ENCODE results near the gene SCAMP4. TPM values are rescaled to one million over a fixed set of nuclear protein-coding genes. Genes with fewer than 3 reads are reported as not detected.

Gene SCAMP4
- total RNA-seq, 1 donor from 2014 or later = 322 TPM

DNA sequence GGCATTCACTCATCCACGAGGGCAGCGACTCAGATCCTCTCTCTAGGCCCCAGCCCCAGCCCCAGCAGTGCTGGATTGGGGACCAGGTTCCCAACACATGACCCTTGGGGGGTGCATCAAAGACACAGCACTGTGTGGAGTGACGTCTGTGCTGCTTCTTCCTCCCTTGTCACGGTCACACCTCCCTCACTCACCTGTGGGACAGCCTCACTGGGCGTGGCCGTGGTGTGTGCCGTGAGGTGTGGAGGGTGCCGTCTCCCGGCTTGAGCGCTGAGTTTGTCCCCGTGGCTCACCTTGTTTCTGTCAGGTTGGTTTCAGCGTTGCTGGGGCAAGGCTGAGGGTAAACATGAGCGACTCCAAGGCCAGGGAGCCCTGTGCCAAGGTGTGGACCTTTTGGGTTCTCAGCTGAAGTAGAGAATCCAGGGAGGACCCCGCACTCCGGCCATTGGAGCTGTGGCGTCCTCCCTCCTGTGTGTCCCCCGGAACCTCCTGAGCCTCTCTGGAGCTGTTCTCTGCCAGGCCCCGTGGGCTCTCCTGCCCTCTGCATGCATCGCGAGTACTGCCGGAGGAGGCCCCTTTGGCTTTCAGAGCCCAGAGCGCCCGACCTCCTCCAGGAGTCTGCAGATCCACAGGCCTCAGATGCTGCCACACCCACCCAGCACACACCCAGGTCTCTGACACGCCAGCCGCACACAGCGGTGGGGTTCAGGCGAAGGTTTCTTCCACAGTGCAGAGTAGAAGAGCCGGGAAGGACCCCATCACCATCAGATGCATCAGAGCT, 69.4 kb downstream of the SCAMP4 start:
- Histone ChIP-seq H3K36me3 (peaks cover 43 to 47% of the 10 kb centered on the region in 2 donors), H3K4me3 (no peak overlapping the region), H3K27ac (no peak overlapping the region), H3K4me1 (no peaks in the 10 kb centered on the region), H3K9me3 (no peaks in the 10 kb centered on the region), H3K27me3 (no peaks in the 10 kb centered on the region)
- TF ChIP-seq CTCF (IDR thresholded peaks at IDR 0.05) = no peak
- intact Hi-C loops (cut with DNase I) = no loop called here
- no peak for DNase-seq (ENCODE audit: low spot score in 2 of 2)

DNA sequence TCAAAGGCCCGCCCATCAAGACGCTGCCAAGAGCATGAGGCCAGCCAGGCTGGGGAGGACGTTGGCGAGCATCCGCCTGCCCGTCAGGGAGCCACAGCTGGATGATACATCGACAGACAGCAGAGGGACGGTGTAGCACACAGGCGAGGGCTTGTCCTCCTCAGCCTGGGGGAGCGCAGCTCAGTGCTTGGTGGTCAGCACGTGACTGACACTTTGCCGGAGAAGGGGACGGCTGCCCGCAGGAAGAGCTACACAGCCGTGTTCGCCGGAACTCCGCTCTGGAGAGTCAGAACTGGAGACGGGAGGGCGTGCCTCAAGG, 69.9 kb downstream of the SCAMP4 start:
- Histone ChIP-seq H3K4me3 (no peak overlapping the region), H3K27me3 (no peaks in the 10 kb centered on the region), H3K36me3 (peaks cover 43 to 47% of the 10 kb centered on the region in 2 donors), H3K4me1 (no peaks in the 10 kb centered on the region), H3K27ac (no peak overlapping the region), H3K9me3 (no peaks in the 10 kb centered on the region)
- intact Hi-C loops (cut with DNase I) = no loop called here
- no peak for TF ChIP-seq CTCF (IDR thresholded peaks at IDR 0.05)
- no peak for DNase-seq (ENCODE audit: low spot score in 2 of 2)

Other genes with a start within 250 kb of the SCAMP4 start
- not detected for gene ONECUT3, start 151.9 kb upstream of the SCAMP4 start, total RNA-seq
- gene ATP8B3, start 93.1 kb upstream of the SCAMP4 start, total RNA-seq = 0.11 TPM
- gene REXO1, start 56.9 kb upstream of the SCAMP4 start, total RNA-seq = 45.1 TPM
- 15.2 TPM for gene KLF16, start 41.8 kb upstream of the SCAMP4 start, total RNA-seq
- gene ABHD17A, start 19.9 kb upstream of the SCAMP4 start, total RNA-seq = 278 TPM
- gene ADAT3, start within 50 bp of the SCAMP4 start, total RNA-seq = 18.4 TPM
- 79.6 TPM for gene CSNK1G2, start 35.8 kb downstream of the SCAMP4 start, total RNA-seq
- 90.1 TPM for gene BTBD2, start 110.3 kb downstream of the SCAMP4 start, total RNA-seq
- 228 TPM for gene MKNK2, start 145.8 kb downstream of the SCAMP4 start, total RNA-seq
- 44.4 TPM for gene MOB3A, start 190.9 kb downstream of the SCAMP4 start, total RNA-seq
- gene IZUMO4, start 191.5 kb downstream of the SCAMP4 start, total RNA-seq = not detected
- gene AP3D1, start 246.2 kb downstream of the SCAMP4 start, total RNA-seq = 98.8 TPM